Natural killer cell (primary cell): Measurements from ENCODE around the gene OR2S2. TPM values are rescaled to one million over a fixed set of nuclear protein-coding genes. Genes with fewer than 3 reads are reported as not detected.

ENCODE experiments used
- ATAC-seq, 3 donors: fragments of 150-1000 bp in 2 of 3; fragments of 200-7000 bp in 1 of 3; cut with Tn5 transposase; 1 replicate in 1 of 3; 2 replicates in 2 of 3; pipeline ENCODE4 v1.10.0; 2021; ENCODE audit warnings: mild to moderate bottlenecking in 2 of 3, moderate library complexity in 2 of 3
- DNase-seq, 2 donors: peaks; one replicate each; pipeline versions ENCODE4 v3.0.0 to v3.0.0-alpha.2; 2013 to 2021; ENCODE audit warnings: mixed read lengths in 1 of 2
- H3K27ac ChIP-seq: one replicate; pipeline ENCODE4 v1.5.1; 2013; ENCODE audit warnings: mild to moderate bottlenecking, low read length
- H3K27me3 ChIP-seq: one replicate; pipeline ENCODE4 v1.6.1; 2013; ENCODE audit warnings: low read length; ENCODE audit not compliant: control insufficient read depth, insufficient read depth
- H3K36me3 ChIP-seq: one replicate; pipeline ENCODE4 v1.6.1; 2013; ENCODE audit warnings: low read length; ENCODE audit not compliant: control insufficient read depth, insufficient read depth
- H3K4me1 ChIP-seq: one replicate; pipeline ENCODE4 v1.6.1; 2013; ENCODE audit warnings: low read length; ENCODE audit not compliant: control insufficient read depth, insufficient read depth
- H3K4me3 ChIP-seq: one replicate; pipeline ENCODE4 v1.5.1; 2013; ENCODE audit warnings: low read length
- H3K9me3 ChIP-seq: one replicate; pipeline ENCODE4 v1.6.1; 2013; ENCODE audit warnings: low read length; ENCODE audit not compliant: control insufficient read depth, insufficient read depth
- H3K27ac Mint-ChIP-seq, 2 donors: one replicate each; pipeline ENCODE4 v1.8.0; 2022; ENCODE audit warnings: mild to moderate bottlenecking in 2 of 2, mixed read lengths in 2 of 2, moderate library complexity in 1 of 2
- H3K27me3 Mint-ChIP-seq, 2 donors: one replicate each; pipeline ENCODE4 v1.8.0; 2022; ENCODE audit warnings: low read depth in 2 of 2, mixed read lengths in 2 of 2
- H3K36me3 Mint-ChIP-seq: one replicate; pipeline ENCODE4 v1.8.0; 2022; ENCODE audit warnings: mixed read lengths
- H3K4me1 Mint-ChIP-seq, 2 donors: one replicate each; pipeline ENCODE4 v1.8.0; 2022; ENCODE audit warnings: mixed read lengths in 2 of 2
- H3K4me3 Mint-ChIP-seq: one replicate; pipeline ENCODE4 v1.8.0; 2022; ENCODE audit warnings: mild to moderate bottlenecking, moderate library complexity, mixed read lengths
- H3K9me3 Mint-ChIP-seq, 2 donors: one replicate each; pipeline ENCODE4 v1.8.0; 2022; ENCODE audit warnings: mixed read lengths in 2 of 2
- WGBS: methylation state at CpG from one replicate; pipeline ENCODE4 v1.1.7; 2013; ENCODE audit warnings: missing lambda C conversion rate; ENCODE audit not compliant: insufficient coverage; 5-methylcytosine and 5-hydroxymethylcytosine counted together
- intact Hi-C: fragments of 100-400 bp; cut with micrococcal nuclease; formaldehyde crosslinking; loops from one replicate; pipeline ENCODE4 v1.14.2; 2022
- total RNA-seq, 4 donors: library from RNA; stranded (reverse); fragments of 120-200 nt in 1 of 4; gene quantifications; one replicate each; pipeline versions ENCODE4 v1.2.3 to v1.2.4, GENCODE V29; 2013 to 2022
- TF ChIP-seq, protein P1 (sequence below): fragments of 200-600 bp; IDR thresholded peaks from one replicate; pipeline ENCODE4 v1.8.0; 2022; ENCODE audit warnings: antibody characterized with exemption

Gene OR2S2
- total RNA-seq, 3 donors from 2014 or later (not counting 1 experiment from before 2014, with no cell fraction given), result not detected

DNA sequence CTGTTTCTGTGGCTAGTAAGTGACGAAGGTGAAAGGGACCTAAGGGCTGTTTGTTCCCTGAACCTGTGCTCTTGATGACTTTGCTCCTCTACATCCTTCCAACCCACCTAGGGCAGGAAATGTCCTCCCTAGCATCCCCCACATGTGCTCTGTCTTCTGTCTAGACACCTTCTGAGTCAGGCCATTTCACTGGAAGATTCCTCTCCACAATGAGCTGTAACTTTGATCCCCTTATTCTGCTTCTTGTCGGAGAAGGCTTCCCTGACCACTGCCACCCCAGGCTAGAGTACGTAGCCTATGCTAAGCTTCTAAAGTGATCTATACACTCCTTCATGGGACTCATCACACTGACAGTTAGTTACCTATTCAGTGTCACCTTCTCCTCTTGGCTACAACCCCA, 27.0 kb downstream of the OR2S2 start:
- H3K4me1 Mint-ChIP-seq, result no peaks in the 10 kb centered on the region
- WGBS, result 93% methylated on average over 3 of the region's 3 CpGs
- H3K36me3 Mint-ChIP-seq, result no peaks in the 10 kb centered on the region

DNA sequence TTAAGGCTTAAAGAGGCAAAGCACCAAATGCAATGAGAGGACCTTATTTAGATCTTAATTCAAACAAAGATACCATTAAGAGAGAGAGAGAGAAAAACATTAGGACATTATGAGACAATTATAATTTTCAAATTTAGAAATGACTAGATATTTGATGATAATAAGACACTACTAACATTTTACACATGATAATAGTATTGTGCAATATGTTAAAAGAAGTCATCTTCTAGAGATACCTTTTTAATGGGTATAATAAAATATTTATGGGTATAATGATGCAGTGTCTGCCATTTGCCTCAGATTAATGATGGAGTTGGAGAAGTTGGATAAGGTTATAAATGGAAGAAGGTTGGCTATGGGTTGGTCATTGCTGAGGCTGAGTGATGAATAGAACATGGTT, 27.4 kb downstream of the OR2S2 start:
- TF ChIP-seq, protein P1, sequence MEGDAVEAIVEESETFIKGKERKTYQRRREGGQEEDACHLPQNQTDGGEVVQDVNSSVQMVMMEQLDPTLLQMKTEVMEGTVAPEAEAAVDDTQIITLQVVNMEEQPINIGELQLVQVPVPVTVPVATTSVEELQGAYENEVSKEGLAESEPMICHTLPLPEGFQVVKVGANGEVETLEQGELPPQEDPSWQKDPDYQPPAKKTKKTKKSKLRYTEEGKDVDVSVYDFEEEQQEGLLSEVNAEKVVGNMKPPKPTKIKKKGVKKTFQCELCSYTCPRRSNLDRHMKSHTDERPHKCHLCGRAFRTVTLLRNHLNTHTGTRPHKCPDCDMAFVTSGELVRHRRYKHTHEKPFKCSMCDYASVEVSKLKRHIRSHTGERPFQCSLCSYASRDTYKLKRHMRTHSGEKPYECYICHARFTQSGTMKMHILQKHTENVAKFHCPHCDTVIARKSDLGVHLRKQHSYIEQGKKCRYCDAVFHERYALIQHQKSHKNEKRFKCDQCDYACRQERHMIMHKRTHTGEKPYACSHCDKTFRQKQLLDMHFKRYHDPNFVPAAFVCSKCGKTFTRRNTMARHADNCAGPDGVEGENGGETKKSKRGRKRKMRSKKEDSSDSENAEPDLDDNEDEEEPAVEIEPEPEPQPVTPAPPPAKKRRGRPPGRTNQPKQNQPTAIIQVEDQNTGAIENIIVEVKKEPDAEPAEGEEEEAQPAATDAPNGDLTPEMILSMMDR, result no peak
- no peaks in the 10 kb centered on the region for H3K36me3 Mint-ChIP-seq
- no peak overlapping the region for H3K27ac Mint-ChIP-seq
- Histone ChIP-seq H3K4me3 (no peak overlapping the region), H3K9me3 (no peaks in the 10 kb centered on the region), H3K4me1 (no peaks in the 10 kb centered on the region), H3K27me3 (no peaks in the 10 kb centered on the region), H3K36me3 (no peaks in the 10 kb centered on the region), H3K27ac (no peak overlapping the region)
- H3K27me3 Mint-ChIP-seq, result peaks cover 8 to 13% of the 10 kb centered on the region in 2 donors
- H3K4me1 Mint-ChIP-seq, result no peaks in the 10 kb centered on the region
- H3K9me3 Mint-ChIP-seq, result no peaks in the 10 kb centered on the region
- DNase-seq (no peak), ATAC-seq (no peak)
- intact Hi-C loops, result no loop called here
- no peak overlapping the region for H3K4me3 Mint-ChIP-seq

More for the DNA sequence above, 27.0 kb downstream of the OR2S2 start:
- Mint-ChIP-seq H3K27ac (no peak overlapping the region), H3K27me3 (peaks cover 8 to 13% of the 10 kb centered on the region in 2 donors), H3K4me3 (no peak overlapping the region), H3K9me3 (no peaks in the 10 kb centered on the region)
- no peak for DNase-seq
- H3K4me1 ChIP-seq, result no peaks in the 10 kb centered on the region
- no peaks in the 10 kb centered on the region for H3K36me3 ChIP-seq
- H3K9me3 ChIP-seq, result no peaks in the 10 kb centered on the region
- no peak for ATAC-seq
- TF ChIP-seq, protein P1, result no peak
- intact Hi-C loops, result no loop called here
- H3K27me3 ChIP-seq, result no peaks in the 10 kb centered on the region
- no peak overlapping the region for H3K4me3 ChIP-seq
- H3K27ac ChIP-seq, result no peak overlapping the region

DNA sequence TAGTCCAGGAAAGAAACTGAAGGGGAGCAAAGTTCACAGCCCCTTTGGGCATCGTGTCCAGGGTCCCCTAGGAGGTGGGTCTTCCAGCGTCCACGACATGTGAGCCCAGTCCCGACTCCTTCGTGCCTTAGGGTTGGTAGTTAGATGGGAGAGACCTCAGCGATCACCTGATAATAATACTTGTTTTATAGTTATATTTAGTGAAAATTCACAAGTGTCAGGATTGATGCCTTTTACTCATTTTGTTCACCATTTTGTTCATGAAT, 28.6 kb downstream of the OR2S2 start:
- H3K27me3 ChIP-seq, result no peaks in the 10 kb centered on the region
- H3K36me3 Mint-ChIP-seq, result no peaks in the 10 kb centered on the region
- no peak overlapping the region for H3K4me3 ChIP-seq
- H3K27me3 Mint-ChIP-seq, result peaks cover 8 to 13% of the 10 kb centered on the region in 2 donors
- H3K9me3 ChIP-seq, result no peaks in the 10 kb centered on the region
- no peaks in the 10 kb centered on the region for H3K9me3 Mint-ChIP-seq
- H3K4me3 Mint-ChIP-seq, result no peak overlapping the region
- no peak for ATAC-seq
- intact Hi-C loops, result no loop called here
- no peaks in the 10 kb centered on the region for H3K4me1 Mint-ChIP-seq
- H3K27ac Mint-ChIP-seq, result no peak overlapping the region
- no peak for DNase-seq
- H3K36me3 ChIP-seq, result no peaks in the 10 kb centered on the region
- TF ChIP-seq, protein P1, result no peak
- no peak overlapping the region for H3K27ac ChIP-seq
- WGBS, result 85% methylated on average over 5 of the region's 6 CpGs
- H3K4me1 ChIP-seq, result no peaks in the 10 kb centered on the region

DNA sequence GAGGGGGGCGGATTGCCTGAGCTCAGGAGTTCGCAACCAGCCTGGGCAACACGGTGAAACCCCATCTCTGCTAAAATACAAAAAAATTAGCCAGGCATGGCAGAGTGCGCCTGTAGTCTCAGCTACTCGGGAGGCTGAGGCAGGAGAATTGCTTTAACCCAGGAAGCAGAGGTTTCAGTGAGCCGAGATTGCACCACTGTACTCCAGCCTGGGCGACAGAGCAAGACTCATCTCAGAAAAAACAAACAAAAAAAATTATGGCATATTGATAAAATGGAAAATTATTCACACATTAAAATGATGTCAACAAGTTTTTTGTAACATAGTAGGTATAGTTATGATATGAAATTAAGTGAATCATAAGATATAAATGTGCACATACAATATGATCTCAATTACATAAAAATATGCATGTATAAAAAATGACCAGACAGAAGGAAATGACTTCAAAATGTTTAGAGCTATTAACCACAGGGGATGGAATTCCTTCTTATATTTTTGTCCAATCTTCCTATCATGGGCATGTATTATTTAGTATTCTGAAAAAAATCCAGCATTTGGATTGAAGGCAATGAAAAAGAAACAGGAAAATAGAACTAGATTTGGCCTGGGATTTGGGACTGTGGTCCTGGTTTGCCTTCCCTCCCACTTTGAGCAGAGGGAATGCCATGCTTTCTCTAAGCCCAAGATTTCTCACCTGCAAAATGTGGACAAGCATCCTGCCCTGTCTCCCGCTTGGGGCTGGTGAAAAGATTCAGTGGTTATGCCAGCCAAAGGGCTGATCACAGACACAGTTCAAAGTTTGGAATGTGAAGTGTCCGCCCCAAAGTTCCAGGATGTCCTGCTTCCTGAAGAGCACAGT, 29.1 kb downstream of the OR2S2 start:
- ATAC-seq, result no peak
- H3K4me3 ChIP-seq, result no peak overlapping the region
- H3K9me3 ChIP-seq, result no peaks in the 10 kb centered on the region
- WGBS, result 91% methylated on average over 7 of the region's 9 CpGs
- no peak for DNase-seq
- H3K36me3 ChIP-seq, result no peaks in the 10 kb centered on the region
- Mint-ChIP-seq H3K27me3 (peaks cover 8 to 13% of the 10 kb centered on the region in 2 donors), H3K9me3 (no peaks in the 10 kb centered on the region), H3K27ac (no peak overlapping the region), H3K4me1 (no peaks in the 10 kb centered on the region), H3K4me3 (no peak overlapping the region), H3K36me3 (no peaks in the 10 kb centered on the region)
- no peaks in the 10 kb centered on the region for H3K4me1 ChIP-seq
- no peak overlapping the region for H3K27ac ChIP-seq
- intact Hi-C loops, result no loop called here
- no peaks in the 10 kb centered on the region for H3K27me3 ChIP-seq
- TF ChIP-seq, protein P1, result no peak
